GM18951 (cell line): Measurements from ENCODE around the gene DLG5.

Source experiments
- POLR2A ChIP-seq: IDR thresholded peaks from 4 replicates; pipeline ENCODE4 v1.6.1; 2011; ENCODE audit warnings: mild to moderate bottlenecking; ENCODE audit not compliant: insufficient read length, insufficient read depth; ENCODE audit errors: extremely low read depth
- in situ Hi-C: fragments of 300-500 bp; cut with MboI; formaldehyde crosslinking; loops from one replicate; pipeline ENCODE4 v1.12.0; 2022; ENCODE audit warnings: low sequenced_read_pairs, mixed read lengths, inconsistent platforms; ENCODE audit not compliant: unreplicated experiment

The DLG5 gene

DNA sequence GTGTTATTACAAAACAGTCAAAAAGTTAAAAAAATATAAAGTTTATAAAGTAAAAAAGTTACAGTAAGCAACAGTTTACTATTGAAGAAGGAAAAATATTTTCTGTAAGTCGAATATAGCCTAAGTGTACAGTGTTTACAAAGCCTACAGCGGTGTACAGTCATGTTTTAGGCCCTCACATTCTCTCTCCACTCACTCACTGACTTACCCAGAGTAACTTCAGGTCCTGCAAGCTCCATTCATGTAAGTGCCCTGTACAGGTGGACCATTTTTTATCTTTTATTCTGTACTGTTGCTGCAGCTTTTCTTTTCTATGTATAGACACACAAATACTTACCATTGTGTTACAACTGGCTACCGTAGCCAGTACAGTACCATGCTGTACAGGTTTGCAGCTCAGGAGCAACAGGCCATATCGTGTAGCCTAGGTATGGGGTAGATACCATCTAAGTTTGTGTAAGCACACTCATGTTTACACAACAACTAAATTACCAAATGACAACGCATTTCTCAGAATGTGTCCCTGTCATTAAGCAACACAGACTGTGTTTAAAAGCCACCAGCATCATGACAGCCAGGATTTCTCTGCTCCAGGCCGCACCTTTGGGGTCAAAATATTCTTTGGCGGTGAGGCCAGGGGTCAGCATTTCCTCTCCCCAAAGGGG, 67.2 kb downstream of the DLG5 start:
- in situ Hi-C loops, result no loop called here
- no peak for TF ChIP-seq POLR2A

DNA sequence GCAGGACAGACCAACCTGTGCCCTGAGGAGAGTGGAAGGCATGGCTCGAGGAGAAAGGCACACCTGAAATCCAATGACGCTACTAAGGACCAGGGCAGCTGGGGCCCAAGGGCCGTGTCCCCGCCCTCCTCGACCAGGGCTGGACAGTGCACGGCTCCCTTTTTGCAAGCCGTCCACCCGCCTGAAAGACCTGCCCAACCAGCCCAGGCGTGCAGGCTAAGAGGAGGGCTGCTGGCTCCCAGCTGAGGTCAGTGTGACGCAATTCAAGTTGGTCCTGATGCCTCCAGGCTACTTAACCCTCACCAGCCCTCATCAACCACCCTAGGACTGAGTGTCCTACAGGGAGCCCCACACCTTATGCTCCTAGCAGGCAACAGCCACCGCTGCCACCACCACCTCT, 69.3 kb downstream of the DLG5 start:
- TF ChIP-seq POLR2A, result no peak
- in situ Hi-C loops, result no loop called here

DNA sequence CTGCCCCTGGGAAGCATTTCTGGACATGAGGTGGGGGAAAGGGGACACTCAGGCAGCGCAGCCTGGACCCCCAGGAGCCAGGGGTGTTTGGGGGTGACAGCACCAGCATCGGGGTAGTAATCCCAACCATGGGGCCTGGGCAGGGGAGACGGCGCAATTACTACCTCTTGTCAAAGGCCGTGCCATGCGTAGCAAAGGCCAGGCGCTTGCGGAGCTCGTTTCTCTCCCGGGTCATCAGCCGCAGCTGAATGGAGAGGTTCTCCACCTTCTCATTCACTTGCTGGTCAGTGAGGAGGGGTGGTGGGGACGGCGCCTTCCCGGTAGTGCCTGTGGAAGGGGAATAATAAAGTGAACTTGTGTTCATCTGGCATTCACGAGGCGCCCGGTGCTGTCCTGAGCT, 70.0 kb downstream of the DLG5 start:
- in situ Hi-C loops, result no loop called here
- TF ChIP-seq POLR2A, result no peak

DNA sequence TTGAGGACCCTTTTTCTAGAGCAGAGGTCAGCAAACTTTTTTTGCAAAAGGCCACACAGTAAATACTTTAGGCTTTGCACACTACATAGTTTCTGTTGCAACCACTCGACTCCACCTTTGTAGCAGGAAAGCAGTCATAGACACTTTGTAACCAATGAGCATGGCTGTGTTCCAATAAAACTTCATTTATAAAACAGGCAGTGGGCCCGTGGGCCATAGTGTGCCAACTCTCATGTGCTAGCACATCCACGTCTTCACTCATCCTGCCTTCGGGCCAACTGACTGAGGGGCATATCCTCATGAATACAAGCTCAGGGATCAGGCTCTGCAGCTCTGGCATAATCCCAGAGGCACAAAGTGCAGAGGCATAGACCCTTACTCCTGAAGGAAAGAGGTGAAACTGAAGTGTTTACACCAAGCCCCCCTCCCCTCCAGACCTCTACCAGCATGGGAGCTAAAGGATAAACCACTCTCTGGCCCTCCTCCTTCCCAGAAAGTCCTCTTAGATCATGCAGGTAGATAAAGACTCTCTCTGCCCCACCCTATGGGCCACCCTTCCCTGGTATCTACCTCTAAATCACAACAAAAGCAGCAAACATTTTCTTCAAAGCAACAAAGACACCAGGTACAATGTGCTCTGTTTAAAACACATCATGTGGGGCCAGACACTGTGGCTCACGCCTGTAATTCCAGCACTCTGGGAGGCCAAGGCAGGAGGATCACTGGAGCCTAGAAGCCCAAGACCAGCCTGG, 71.0 kb downstream of the DLG5 start:
- no peak for TF ChIP-seq POLR2A
- in situ Hi-C loops, result no loop called here

DNA sequence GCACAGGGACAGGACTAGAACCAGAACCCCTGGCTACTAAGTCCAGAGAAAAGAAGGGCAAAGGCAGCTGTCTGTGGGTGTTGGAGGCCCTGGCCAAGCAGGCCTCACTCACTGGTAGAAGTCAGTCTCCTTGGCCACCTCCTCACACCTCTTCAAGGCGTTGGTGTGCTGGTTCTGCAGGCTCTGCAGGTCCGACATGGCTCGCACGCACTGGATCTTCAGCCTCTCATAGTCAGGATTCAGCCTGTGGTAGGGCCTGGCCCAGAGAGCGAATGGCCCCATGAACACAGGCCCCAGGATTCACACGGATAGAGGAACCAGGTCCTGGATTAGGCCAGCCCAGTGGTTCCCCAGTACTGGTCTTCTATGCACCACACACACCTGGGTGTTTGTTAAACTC, 72.4 kb downstream of the DLG5 start:
- TF ChIP-seq POLR2A, result no peak
- in situ Hi-C loops, result no loop called here

DNA sequence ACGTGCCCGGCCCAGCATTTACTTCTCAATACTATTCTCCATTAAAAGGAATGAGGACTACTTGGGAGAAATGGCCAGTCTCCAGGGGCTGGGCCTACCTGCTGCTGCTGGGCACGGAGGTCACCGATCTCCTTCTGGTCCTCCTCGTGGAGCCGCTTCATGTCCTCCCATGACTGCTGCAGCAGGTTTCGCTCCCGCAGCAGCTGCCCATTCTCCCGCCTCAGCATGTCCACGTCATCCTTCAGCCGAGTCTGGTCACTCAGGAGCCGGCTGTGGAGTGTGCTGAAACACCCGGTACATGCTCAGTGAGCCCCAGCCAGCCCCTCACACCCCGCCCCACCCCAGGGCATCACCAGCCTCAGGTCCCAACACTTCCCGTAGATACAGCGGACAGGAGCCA, 73.3 kb downstream of the DLG5 start:
- TF ChIP-seq POLR2A, result no peak
- in situ Hi-C loops, result no loop called here

DNA sequence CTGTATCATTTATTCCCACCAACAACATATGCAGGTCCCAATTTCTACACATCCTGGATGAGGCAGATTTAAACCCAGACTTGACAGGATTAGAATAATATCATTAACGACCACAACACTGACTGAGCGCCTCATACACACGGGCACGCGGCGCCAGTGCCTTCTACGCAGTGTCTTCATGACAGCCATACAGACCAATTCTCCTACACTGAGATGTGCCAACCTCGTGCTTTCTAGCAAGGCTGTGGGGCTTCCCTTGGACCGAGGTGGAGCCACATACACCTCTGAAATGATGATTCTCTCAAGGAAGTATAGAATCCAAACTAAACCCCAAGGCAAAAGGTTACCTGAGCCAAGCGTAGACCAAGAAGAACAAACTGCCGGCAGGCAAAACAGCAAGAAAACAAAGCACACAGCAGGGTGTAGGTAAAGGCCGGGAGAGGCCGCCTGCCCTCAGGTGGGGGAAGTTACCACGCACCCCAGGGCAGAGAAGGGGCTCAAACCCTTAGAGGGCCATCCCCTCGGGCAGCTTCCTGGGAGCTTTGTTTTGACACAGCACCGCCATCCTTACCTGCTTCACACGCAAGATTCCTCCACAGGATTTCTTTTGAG, 75.8 kb downstream of the DLG5 start:
- TF ChIP-seq POLR2A, result no peak
- in situ Hi-C loops, result no loop called here

DNA sequence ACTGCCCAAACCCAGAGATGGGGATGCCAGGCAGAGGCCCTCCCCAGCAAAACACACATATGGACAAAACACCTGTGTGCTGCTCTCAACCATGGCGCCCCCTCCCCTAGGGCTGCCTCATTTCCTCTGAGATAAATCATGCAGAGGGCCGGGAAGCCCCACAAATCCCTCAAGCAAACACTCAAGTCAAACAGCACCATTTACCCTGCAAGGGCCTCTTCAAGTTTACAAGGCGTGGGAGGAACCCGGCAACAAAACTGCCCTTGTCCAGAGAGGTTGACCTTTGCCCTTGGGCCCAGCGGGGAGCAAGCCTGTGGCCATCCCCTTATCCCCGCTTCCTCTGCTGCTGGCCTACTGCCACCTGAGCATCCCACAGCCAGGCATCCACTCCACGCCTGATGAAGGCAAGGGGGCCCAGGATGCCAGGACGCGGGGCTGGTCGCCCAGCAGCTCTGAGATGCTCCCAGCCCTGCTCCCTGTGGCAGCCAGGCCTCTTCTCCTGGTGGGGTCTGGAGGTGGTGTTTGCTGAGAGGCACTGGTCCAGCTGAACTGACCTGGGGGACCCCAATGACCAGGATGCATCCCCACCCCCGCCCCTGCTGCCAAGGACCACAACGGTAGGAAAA, 77.4 kb downstream of the DLG5 start:
- TF ChIP-seq POLR2A, result no peak
- in situ Hi-C loops, result no loop called here

DNA sequence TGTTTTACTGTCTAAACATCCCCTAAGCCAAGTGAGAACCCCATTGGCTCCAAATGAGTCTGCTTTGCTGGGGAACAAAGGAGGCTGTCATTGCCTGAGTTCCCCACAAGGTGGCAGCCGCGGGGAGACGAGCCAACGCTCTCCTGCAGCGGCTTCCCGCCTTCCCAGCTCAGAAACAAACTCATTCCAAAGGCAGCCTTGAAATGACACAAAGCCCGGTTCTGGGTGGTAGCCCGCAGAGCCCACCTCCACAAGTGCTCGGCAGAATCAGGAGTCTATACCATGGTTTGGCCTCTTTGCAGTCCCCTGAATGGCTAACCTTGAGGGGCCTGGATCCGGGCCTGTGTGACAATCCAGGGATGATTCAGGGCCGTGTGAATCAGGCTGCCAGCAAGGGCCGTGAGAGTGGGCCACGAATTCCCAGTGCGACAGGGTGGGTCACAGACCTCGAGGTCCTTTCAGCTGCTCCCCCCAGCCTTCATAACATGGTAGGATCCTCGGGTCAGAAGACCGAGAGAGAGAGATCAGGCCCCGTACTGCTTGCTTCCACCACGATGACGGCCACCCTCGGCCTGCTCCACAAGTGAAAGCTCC, 79.7 kb downstream of the DLG5 start:
- in situ Hi-C loops, result no loop called here
- no peak for TF ChIP-seq POLR2A

DNA sequence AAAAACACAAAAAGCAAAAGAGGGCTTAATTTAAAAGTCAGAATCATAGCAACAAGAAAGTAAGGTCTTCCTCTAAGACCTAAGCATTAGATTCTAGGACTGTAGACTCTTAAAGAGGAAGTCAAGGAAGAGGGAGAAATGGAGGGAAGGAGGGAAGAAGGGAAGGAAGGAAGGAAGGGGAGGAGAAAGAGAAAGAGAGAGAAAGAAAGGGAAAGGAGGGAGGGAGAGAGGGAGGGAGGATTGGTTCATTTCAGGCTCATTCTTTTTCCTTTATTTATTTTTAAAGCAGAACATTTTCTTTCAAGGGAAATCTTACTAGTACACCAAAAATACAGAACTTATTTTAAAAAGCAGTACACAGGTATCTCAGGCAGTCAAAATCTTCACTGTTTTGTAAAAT, 81.1 kb downstream of the DLG5 start:
- no peak for TF ChIP-seq POLR2A
- in situ Hi-C loops, result no loop called here

DNA sequence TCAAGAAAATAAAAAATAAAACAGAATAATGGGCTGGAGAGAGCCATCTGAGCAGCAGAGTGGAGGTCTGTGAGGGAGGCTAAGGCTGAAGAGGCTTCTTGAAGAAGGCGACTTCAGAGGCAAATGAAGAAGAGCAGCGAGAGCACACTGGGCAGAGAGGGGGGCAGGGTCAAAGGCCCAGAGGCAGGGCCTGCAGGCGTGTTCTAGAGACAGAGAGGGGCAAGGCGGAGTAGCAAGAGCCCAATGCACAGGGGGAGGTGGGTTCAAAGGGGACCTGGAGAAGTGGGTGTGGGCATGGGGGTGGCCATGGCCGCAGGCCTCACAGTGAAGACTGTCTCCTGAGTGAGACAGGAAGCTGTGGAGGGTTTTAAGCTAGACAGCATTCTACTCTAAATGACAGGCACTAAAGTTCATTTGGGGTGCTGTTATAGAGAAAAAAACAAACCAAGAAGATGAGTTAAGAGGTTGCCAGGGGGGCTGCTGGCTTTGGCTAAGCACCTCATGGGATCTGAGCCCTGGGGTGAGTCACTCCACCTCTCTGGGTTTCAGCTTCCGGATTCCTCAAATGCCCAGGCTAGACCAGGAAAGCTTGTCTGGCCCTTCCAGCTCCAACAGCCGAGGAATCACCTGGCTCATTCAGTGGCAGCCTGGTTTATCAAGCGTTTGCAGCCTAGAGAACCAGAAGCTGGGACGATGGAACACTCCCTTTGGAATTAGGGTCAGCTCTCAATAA, 81.7 kb downstream of the DLG5 start:
- TF ChIP-seq POLR2A, result no peak
- in situ Hi-C loops, result no loop called here

DNA sequence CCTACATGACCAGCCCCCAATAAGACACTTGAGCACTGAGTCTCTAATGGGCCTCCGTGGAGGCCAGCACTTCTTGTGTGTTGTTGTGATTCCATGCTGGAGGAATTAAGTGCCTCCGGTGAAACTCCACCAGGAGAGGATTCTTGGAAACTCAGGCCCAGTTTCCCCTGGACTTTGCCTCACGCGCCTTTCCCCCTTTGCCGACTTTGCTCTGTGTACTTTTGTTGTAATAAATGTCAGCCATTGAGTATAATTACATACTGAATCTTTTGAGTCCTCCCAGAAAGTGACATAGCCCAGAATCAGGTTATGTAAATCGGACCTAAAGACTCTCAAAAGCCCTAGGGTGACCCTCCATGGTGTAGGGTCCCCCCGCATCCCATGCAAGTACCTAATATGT, 82.4 kb downstream of the DLG5 start:
- in situ Hi-C loops, result no loop called here

DNA sequence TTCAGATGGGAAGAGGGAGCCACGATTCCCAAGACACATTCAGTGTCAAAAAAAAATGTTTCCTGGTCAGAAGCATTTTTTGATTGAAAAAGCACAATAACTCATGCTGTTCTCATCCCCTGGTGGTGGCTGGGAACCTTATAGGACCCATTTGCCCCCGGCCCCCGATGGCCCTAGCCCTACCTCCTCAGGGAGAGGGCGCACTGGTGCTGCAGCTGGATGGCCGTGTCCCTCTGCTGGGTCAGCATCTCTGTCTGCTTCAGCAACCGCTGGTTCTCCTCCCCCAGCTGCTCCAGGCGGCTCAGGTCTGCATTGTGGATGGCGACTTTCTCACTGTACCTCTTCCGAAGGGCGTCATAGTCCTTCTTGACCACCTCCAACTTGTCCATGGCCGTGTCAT, 83.3 kb downstream of the DLG5 start:
- in situ Hi-C loops, result no loop called here
- TF ChIP-seq POLR2A, result no peak

More for the DNA sequence above, 82.4 kb downstream of the DLG5 start:
- TF ChIP-seq POLR2A, result no peak
